Activated CD8-positive, alpha-beta memory T cell treated with anti-CD3 and anti-CD28 coated beads for 4 hours (primary cell): ENCODE data around the gene TBCB.
A peak's percentile ranks its signal among the peaks of the same experiment; 100 is the strongest.
"Not testable (repeated sequence)": the region's sequence is repeated elsewhere in the genome, so short reads cannot be mapped to it uniquely, and the experiment has no call there.

Experiments
- DNase-seq, 2 donors: peaks; one replicate each; pipeline ENCODE4 v3.0.0-alpha.2; 2020; ENCODE audit warnings: low read depth in 2 of 2

Gene TBCB

DNA sequence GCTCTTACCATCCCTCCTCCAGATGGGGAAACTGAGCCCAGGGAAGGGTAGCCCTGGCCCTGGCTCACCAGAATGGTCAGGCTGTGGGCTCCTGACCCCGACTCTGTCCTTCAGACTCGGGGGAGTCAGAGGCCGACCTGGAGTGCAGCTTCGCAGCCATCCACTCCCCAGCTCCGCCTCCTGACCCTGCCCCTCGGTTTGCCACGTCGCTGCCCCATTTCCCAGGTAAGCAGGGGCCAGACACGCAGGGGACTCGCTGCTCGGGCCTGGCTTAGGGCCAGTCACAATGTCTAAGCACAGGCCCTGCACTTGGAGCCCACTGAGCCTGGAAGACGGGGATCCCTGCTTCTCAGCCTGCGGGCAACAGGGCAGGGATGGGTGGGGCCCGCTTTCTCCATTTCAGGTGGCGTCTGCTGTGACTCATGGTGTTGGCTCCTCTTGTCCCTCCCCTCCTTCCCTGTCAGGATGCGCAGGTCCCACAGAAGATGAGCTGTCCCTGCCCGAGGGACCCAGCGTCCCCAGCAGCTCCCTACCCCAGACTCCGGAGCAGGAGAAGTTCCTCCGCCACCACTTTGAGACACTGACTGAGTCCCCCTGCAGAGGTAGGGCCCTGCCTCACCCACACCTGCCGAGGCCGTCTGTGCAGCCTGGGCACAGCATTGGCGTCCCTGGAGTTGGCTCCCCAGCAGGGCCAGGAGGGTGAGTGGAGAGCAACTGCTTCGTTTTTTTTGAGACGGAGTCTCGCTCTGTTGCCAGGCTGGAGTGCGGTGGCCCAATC lies 13.5 kb upstream of the TBCB start:
- no peak for DNase-seq

DNA sequence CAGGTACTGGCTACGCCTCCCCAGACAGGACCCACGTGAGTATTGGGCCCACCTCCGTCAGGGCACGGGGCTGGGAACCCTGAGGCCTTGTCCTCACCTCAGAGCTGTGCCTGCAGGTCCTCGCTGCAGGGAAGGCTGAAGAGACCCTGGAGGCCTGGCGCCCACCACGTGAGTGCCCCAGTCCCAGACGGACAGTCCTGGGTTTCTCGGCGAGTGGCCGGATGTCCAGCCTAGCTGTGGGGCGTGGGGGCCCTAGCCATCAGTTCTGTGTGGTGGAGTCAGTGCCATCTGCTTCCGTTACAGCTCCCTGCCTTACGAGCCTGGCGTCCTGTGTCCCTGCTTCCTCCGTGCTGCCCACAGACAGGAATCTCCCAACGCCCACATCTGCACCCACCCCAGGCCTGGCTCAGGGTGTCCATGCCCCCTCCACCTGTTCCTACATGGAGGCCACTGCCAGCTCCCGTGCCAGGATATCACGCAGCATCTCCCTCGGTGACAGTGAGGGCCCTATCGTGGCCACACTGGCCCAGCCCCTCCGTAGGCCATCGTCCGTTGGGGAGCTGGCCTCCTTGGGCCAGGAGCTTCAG lies 12.1 kb upstream of the TBCB start:
- DNase-seq = no peak

DNA sequence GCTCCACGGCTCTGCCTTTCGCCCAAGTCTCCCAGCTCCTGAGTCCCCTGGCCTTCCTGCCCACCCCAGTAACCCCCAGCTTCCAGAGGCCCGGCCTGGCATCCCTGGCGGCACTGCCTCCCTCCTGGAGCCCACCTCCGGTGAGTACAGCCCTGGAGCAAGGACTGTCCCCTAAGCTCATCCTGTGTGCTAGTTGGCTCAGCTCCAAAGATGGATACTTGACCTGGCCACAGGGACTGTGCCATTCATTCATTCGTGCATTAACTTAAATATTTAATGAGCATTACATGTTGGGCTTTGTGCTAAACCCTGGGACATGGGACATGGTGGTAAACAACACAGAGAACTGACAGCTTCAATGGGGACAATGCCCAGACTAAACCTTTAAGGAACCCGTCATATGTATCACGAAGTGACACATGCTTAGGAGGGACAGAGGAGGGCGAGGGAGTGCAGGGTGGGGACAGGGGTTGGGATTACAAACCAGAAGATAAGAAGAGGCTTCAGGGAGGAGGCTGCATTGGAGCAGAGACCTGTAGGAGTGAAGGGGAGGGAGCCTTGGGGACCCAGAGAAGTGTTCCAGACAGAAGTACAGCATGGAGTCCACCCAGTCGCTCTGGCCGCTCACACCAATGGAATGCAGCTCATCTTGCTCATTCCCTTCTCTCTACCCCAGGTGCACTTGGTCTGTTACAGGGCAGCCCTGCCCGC lies 11.3 kb upstream of the TBCB start:
- no peak for DNase-seq

DNA sequence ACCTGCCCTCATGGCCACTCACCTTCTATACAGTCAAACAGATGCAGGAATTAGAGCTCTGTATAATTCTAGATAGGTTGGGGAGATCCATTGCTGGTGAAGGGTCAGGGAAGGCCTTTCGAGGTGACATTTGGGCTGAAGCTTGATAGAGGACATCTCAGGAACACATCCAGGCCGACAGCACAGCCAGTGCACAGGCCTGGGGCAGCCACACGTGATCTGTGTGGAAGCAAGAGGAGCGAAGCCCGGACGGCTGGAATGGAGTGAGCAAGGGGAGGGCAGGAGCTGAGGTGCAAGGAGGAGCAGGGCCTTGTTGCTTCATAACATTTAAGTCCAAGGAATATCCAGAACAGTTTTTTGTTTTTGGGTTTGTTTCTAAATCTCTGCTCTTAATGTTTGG lies 8.8 kb upstream of the TBCB start:
- DNase-seq = no peak

DNA sequence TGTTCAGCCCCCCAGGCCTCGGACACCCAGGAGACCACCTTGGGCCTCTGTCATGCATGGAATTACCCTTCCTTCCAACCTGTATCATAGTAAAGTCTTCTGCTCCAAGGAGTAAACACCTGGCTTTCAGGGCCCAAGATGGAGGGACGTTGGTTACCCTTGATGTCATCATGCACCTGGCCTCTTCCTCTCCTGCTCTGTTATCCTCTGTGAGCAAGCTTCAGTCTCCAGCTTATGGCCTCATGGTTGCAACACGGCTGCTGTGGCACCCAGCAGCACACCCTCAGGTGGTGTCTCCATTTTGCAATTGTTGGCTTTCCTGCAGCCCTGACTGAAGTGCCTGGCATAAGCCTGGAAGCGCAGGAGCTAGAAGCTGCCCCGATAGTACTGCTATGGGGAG lies 8.3 kb upstream of the TBCB start:
- no peak for DNase-seq

DNA sequence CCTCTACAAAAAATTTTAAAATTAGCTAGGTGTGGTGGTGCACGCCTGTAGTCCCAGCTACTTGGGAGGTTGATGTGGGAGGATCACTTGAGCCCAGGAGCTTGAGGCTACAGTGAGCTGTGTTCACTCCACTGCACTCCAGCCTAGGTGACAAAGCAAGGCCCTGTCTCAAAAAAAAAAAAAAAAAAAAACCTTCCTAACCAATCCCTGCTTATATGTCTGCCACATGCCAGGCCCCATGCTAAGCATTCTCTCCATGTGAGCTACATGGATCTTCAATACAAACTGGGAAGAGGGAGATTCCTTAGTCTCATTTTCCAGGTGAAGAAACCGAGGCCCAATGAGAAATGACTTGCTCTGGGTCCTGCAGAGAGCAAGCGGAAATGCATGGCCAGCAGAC lies 6.6 kb upstream of the TBCB start:
- DNase-seq = no peak

DNA sequence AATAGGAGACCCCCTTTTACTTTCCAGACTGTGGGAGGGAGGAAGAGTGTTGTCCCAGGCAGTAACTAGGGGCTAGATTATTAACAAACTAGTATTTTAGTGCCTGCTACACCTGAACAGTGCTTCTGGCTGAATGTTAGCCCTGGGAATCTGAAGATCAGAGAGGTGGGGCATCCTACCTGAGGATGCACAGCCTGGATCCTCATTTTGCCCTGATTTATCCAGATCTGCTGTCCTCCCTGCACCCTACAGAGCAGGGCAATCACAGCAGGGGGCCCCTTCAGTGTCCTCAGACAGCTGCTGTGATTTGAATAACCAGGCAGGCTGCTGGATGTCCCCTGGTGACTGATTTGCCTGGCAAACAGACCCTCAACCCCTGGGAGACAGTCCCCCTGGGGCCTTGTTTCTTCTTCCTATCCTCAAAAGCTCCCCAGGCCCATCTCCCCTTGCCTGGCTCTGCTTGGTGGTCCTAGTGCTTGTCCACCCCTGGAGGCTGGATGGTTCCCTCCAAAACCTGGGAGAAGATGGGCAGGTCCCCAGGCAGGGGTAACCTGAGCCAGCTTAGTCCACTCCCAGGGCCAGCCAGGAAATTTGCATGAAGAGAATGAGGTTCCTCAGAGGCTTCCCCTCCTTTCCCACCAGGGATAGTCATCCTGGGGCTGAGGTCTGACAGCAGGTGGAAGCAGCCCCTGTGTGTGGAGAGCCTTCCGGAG lies 4.6 kb upstream of the TBCB start, which contains the start of gene OVOL3:
OVOL3 (plus strand) TSS at position 657 of the 713 bp plus-strand sequence. CDS start 60 bp downstream, outside the sequence.
- DNase-seq = no peak

DNA sequence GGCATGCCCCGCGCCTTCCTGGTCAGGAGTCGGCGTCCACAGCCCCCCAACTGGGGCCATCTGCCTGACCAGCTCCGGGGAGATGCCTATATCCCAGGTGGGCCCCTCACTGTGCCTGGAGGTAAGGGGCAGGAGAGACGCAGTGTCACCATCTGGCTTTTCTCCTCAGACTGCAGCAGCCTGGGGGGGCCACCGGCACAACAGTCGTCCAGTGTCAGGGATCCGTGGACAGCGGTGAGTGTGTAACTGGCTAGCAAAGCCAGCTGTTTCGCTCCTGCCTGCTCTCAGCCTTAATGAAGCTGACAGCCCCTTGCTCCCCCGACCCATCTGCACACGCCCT lies 4.1 kb upstream of the TBCB start:
- DNase-seq = no peak

DNA sequence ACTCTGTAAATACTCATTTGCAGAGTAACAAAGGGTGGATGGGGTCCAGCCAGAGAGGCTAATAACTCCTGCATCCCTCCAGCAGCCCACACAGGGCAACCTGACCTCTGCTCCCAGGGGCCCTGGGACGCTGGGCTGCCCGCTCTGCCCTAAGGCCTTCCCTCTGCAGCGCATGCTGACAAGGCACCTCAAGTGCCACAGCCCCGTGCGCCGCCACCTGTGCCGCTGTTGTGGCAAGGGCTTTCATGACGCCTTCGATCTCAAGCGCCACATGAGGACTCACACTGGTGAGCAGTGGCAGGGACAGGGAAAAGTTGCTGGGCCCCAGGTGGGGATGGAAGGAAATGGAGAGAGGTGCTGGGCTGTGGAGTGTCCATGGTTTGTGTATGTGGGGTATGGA lies 2.6 kb upstream of the TBCB start:
- no peak for DNase-seq

DNA sequence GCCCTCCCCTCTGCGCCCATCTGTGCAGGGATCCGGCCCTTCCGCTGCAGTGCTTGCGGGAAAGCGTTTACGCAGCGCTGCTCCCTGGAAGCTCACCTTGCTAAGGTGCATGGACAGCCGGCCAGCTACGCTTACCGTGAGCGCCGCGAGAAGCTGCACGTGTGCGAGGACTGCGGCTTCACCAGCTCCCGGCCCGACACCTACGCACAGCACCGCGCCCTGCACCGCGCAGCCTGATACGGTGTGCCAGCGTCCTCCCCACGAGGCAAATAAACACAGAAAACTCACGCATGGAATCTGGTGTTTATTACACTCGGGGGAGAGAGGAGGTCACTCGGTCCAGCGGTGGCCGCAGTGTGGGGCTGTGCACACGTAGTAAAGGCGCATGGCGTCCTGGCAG lies 1.8 kb upstream of the TBCB start:
- no peak for DNase-seq

DNA sequence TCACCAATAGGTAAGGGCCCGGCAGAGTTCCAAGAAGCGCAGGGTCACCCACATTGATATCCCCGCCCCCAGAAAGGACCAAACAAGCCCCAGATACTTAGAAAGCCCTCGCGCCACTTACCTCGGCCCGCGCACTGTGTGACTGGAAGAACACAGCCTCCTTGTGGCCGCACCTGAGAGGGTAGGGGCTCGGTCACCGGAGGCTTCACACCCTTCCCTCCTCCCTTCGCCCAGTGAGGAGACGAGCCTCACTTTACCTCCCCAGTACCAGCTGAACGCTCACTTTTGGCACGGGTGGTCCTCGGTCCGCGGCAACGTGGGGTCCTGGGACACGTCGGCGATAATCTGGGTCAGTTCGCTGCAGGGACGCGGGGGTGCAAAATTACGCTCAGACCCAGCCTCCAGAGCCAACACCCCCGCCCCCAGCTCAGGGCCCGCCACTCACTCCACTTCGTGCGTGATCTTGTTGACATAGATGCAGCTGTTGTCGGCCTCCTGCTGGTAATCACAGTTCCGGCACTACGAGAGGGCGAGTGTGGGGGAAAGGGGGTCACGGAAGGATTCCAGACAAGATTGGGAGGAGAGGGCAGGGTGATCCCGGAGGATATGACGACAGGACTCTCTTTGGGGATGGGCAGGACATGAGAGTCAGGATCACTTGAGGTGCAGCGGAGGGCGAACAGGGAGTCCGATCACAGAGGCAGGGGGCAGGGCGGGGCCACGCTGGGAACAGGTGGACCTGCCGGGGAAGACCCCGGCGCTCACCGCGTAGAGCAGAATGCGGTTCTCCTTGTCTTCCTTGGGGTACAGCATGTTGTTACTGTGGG lies 1.2 kb upstream of the TBCB start:
- DNase-seq = no peak

DNA sequence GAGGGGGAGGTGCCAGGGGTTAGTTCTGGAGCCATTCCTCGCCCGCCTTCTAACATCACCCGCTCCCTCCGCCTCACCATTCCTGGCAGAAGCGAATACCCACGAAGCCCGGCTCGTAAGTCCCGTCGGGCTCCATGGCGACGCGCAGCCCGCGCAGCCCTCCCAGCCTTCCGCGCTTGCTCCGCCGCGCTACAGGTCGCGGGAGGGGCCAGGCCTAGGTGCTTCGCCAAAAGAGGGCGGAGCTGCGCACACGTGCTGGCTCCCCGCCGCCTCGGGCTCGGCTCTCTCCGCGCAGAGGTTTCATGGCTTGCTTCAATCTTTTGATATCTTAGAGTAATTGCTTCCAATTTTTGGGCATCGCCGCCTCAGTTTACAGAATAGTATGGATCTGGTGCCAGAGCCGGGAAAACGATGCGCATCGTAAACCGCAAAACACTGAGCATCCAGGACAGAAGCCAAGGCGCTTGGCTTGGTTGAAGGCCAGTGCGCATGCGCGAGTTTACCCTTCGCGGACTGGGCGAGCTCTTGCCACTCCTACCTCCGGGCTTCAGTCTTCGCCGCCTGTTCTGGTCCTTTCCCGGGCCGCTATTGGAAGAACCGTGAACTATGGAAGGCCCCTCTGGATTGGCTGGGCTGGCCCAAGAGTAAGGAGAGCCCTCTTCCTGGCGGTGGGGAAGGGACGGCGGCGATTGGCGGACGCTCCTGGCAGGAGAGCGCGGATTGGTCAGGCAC lies 381 bp upstream of the TBCB start, which contains the start of gene POLR2I:
POLR2I (minus strand) TSS at position 155 of the 732 bp plus-strand sequence; CDS start at position 136, 19 bp downstream.
- peak; percentile 96 to 99 for DNase-seq

DNA sequence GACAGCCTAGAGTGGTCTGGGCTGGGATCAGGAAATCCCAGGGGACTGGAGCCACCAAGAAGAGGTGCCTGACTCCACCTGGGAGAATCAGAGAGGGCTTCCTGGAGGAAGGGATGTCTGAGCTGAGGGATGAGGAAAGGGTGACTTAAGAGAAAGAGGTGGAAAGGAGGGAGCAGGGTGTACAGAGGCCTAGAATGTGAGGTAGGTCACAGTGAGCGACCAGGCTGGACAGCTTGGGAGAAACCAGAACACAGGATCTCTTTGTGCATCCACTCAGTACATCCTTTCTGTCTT lies 1.0 kb downstream of the TBCB start:
- no peak for DNase-seq

DNA sequence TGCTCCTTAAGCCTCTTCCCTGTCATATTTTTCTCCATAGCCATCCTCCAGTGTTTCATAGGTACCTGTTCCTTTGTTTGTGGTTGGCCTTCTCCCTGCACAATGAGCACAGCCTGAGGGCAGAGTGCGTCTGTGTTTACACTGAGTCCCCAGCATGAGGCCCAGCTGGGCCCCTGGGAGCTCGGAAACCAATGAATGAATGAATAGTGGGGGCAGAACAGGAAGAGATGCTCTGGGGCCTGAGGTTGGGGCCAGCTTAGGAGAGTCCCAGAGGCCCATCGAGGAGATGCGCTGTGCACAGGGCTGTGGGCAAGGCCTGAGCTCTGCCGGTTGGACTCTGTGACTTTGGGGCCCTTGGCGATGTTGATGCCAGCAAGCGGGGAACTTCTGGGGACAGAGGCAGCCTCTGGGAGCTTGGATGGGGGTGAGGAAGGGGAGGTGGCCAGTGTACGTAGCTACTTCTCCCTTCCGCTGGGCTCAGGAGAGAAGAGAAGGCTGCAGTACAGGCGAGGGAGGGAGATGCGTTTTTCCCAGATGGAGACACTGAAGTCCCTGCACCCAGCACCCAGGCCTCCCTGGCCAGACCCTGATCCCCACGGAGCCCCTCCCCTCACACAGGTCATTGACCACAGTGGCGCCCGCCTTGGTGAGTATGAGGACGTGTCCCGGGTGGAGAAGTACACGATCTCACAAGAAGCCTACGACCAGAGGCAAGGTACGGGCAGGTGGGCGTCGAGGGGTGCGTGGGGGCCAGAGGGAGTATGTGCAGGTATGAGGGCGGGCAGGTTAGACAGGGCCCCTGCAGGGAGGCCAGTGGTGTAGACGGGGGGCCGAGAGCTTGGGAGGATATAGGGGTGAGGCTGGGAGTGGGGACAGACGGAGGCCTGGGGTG lies 5.1 kb downstream of the TBCB start:
- DNase-seq = no peak

DNA sequence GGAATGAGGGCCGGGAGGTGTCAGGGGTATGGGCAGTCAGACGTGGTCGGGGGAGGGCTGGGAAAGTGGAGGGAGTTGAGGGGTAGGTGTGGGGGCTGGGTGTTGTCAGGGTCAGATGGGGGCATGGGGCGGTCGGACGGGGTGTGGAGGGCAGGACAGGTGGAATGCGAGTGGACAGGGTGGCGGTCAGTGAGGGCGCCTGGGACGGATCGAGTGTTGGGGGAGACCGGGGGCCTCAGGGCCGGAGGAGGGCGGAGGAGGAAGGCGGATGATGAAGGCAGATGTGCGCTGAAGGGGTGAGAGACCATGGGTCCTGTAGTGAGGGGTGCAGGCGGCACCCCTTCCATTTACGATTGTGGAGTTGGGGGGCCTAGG lies 5.7 kb downstream of the TBCB start:
- DNase-seq = no peak

DNA sequence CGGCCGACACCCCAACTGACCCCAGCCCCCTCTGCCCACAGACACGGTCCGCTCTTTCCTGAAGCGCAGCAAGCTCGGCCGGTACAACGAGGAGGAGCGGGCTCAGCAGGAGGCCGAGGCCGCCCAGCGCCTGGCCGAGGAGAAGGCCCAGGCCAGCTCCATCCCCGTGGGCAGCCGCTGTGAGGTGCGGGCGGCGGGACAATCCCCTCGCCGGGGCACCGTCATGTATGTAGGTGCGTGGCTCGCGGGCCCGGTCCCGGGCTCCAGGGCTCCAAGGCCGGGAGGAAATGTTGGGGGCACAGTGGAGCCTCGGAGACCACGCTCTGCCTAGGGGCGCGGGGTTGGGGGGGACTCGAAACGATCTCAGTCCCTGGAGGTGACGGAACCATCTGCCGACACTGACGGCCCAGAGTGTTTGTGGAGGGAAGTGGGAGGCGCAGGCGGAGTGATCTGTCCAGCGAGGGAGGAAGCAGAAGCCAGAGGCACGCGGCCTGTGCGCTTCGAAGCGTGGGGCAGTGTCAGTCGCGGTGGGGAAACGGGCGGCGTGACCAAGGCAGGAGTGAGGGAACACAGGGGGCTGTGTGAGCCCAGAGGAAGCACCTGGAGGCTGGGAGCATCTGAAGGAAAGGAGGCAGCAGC lies 6.3 kb downstream of the TBCB start:
- DNase-seq = no peak

DNA sequence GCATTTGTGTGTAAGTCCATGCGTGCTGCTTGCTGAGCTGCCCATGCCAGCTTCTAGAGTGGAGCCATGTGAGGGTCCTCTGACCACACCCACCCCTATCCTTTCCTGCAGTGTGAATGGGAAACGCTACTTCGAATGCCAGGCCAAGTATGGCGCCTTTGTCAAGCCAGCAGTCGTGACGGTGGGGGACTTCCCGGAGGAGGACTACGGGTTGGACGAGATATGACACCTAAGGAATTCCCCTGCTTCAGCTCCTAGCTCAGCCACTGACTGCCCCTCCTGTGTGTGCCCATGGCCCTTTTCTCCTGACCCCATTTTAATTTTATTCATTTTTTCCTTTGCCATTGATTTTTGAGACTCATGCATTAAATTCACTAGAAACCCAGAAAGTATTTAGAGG lies 10.3 kb downstream of the TBCB start:
- DNase-seq = no peak

DNA sequence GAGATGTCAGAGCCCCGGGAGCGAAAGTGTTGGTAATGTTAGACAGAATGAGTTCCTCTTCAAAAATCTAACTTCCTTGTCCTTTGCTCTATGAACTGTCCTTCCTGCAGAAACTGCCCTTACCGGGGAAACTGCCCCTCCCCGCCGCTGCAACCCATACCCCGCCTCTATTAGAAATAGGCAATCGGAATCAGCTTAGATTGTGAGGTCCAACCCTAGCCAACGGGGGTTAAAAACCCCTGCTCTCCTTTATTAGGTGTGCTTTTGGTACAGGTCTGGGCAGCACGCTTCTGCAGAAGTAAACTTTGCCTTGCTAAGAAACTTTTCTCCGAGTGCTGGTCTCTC lies 13.1 kb downstream of the TBCB start:
- DNase-seq = no peak

DNA sequence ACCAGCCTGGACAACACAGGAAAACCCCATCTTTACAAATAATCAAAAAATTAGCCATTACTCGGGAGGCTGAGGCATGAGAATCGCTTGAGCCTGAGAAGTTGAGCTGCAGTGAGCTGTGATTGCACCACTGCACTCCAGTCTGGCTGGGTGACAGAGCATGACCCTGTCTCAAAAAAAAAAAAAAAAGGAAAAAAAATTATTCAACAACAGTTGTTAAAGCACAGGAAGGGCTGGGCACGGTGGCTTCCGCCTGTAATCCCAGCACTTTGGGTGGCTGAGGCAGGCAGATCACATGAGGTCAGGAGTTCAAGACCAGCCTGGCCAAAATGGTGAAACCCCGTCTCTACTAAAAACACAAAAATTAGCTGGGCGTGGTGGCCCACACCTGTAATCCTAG lies 16.0 kb downstream of the TBCB start:
- not testable (repeated sequence) for DNase-seq

DNA sequence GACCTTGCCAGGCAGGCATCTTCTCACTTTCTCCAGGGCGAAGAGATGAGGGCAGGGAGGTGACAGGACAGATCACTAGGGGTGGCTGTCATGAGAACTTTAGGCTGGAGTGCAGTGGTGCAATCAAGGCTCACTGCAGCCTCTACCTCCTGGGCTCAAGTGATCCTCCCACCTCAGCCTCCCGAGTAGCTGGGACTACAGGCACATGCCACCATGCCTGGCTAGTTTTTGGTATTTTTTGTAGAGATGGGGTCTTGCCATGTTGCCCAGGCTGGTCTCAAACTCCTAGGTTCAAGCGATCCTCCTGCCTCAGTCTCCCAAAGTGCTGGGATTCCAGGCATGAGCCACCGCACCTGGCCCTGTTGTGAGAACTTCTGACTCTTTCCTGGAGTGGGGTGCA lies 19.6 kb downstream of the TBCB start:
- not testable (repeated sequence) for DNase-seq
